IPS-15b (cell line): ENCODE results near the gene CD248.
A peak's percentile ranks its signal among the peaks of the same experiment; 100 is the strongest.

Experiments used
- H3K27me3 ChIP-seq: one replicate; pipeline ENCODE4 v1.6.1; 2013; ENCODE audit warnings: low read length; ENCODE audit not compliant: control insufficient read depth, insufficient read depth
- H3K36me3 ChIP-seq: one replicate; pipeline ENCODE4 v1.6.1; 2013; ENCODE audit warnings: low read length; ENCODE audit not compliant: control insufficient read depth, insufficient read depth
- H3K4me1 ChIP-seq: one replicate; pipeline ENCODE4 v1.6.1; 2013; ENCODE audit warnings: mild to moderate bottlenecking, low read length; ENCODE audit not compliant: control insufficient read depth, insufficient read depth
- H3K4me3 ChIP-seq: one replicate; pipeline ENCODE4 v1.5.1; 2013; ENCODE audit warnings: low read depth, low read length
- H3K9ac ChIP-seq: one replicate; pipeline ENCODE4 v1.6.1; 2013; ENCODE audit warnings: low read depth, mild to moderate bottlenecking, low read length
- H3K9me3 ChIP-seq: one replicate; pipeline ENCODE4 v1.6.1; 2013; ENCODE audit warnings: mild to moderate bottlenecking, low read length; ENCODE audit not compliant: control insufficient read depth, insufficient read depth

Gene CD248

DNA sequence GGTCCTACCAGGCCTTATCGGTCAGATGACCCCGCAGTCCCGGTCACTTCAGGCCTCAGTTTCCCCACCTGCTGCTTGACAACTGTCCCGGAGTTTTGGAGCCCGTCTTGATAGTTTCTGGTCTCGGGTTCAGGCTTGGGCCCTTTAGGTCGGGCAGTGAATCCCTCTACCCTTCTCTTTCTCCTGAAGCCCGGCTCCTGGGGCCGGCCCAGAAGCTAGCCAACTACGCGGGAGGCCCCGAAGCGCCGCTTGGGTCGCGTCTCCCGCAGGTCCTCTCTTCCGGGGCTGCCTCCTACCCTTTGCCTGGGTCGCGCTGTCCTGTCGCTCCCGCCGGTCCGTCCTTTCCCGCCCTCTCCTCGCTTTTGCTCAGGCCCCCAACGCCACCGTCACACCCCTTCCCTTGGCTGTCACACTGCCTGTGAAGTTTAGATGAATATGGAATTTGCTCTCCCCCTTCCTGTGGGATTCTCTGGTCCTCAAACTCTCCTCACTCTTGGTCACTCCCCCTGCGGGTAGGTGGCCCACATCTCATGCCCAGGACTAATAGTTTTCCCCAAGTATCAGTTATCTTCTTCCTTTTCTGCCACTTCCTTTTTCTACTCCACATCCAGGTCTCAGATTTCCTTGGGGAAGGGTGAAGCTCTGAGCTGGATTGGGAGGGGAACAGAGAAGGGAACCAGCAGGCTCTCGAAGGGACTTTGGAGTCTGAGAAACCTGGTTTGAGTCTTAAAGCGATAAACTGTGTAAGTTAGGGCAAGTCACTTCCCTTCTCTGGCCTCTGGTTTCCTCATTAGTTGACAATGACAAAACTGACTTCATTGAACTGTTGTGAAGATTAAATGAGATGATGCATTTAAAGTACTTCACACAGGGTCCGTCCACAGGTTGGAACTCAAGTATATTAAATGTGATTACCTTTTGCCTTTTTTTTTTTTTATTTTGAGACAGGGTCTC, 47.6 kb downstream of the CD248 start:
- Histone ChIP-seq H3K9me3 (no peaks in the 10 kb centered on the region), H3K9ac (peak overlapping the region; percentile 88), H3K36me3 (peaks cover 37% of the 10 kb centered on the region), H3K27me3 (no peaks in the 10 kb centered on the region), H3K4me1 (no peaks in the 10 kb centered on the region), H3K4me3 (peak overlapping the region; percentile 62)

- peak within 1 kb of the TSS; percentile 62 for H3K4me3 ChIP-seq
- peak within 1 kb of the TSS; percentile 88 for H3K9ac ChIP-seq
- H3K27me3 ChIP-seq = no peaks in the 10 kb centered on the region
- peaks cover 31% of the 10 kb centered on the region for H3K36me3 ChIP-seq
- no peaks in the 10 kb centered on the region for H3K4me1 ChIP-seq
- H3K9me3 ChIP-seq = no peaks in the 10 kb centered on the region
Measured at GRCh38 chr11:66268244-66268951, 48.4 kb downstream of the CD248 start, which contains the start of gene RAB1B. RAB1B (plus strand) TSS chr11:66268639; CDS start chr11:66268680, 41 bp downstream.

- peaks cover 27% of the 10 kb centered on the region for H3K36me3 ChIP-seq
- H3K9me3 ChIP-seq = no peaks in the 10 kb centered on the region
- no peaks in the 10 kb centered on the region for H3K27me3 ChIP-seq
- peak overlapping the region; percentile 45 for H3K4me3 ChIP-seq
- peak overlapping the region; percentile 71 for H3K9ac ChIP-seq
- no peaks in the 10 kb centered on the region for H3K4me1 ChIP-seq
Measured at GRCh38 chr11:66267379-66268243, 49.2 kb downstream of the CD248 start.

DNA sequence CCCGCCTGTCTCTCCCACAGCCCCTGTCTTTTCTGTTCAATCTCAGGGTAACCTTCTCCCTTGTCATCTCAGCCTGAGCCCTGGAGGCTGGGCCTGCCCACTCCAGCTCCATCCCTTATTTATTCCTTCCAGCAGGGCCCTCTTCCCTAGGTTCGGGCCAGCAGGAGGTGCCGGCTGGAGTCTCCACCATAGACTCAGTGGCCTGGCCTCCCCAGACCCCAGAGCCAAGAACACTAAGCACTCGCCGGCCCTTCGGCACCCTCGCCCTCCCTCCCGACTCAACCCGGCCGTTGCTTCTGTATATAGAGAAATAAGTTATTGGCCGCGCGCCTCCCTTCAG, 49.8 kb downstream of the CD248 start:
- H3K9me3 ChIP-seq = no peaks in the 10 kb centered on the region
- H3K4me1 ChIP-seq = no peaks in the 10 kb centered on the region
- peaks cover 28% of the 10 kb centered on the region for H3K36me3 ChIP-seq
- H3K4me3 ChIP-seq = peak overlapping the region; percentile 45
- no peaks in the 10 kb centered on the region for H3K27me3 ChIP-seq
- H3K9ac ChIP-seq = no peak overlapping the region

DNA sequence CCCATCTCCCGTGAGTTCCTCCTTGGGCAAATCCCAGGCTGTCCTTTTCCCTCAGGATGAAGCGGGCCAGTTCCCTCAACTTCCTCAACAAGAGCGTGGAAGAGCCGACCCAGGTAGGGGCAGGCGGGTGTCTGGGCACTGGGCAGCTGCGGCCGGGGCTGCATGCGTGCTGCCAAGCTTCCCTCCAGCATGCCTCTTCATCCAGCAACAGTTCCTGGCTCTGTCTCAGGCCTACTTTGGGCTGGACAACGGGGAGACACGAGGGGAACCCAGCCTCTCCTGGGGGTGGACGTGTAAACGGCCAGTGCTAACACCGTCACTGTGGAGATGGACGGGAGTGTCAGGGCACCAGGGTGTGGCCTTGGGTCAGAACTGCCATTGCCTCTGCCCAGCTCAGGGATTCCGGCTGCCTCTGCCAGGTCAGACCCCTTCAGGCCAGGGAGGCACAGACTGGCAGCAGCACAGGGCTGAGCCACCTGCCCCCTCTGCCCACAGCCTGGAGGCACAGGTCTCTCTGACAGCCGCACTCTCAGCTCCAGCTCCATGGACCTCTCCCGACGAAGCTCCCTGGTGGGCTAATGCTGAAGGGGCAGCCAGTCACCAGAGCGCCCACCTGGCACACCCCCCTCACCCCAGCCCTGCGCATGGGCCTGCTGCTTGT, 50.3 kb downstream of the CD248 start:
- H3K9me3 ChIP-seq = no peaks in the 10 kb centered on the region
- peak overlapping the region; percentile 45 for H3K4me3 ChIP-seq
- no peaks in the 10 kb centered on the region for H3K27me3 ChIP-seq
- H3K4me1 ChIP-seq = no peaks in the 10 kb centered on the region
- no peak overlapping the region for H3K9ac ChIP-seq
- peaks cover 29% of the 10 kb centered on the region for H3K36me3 ChIP-seq

DNA sequence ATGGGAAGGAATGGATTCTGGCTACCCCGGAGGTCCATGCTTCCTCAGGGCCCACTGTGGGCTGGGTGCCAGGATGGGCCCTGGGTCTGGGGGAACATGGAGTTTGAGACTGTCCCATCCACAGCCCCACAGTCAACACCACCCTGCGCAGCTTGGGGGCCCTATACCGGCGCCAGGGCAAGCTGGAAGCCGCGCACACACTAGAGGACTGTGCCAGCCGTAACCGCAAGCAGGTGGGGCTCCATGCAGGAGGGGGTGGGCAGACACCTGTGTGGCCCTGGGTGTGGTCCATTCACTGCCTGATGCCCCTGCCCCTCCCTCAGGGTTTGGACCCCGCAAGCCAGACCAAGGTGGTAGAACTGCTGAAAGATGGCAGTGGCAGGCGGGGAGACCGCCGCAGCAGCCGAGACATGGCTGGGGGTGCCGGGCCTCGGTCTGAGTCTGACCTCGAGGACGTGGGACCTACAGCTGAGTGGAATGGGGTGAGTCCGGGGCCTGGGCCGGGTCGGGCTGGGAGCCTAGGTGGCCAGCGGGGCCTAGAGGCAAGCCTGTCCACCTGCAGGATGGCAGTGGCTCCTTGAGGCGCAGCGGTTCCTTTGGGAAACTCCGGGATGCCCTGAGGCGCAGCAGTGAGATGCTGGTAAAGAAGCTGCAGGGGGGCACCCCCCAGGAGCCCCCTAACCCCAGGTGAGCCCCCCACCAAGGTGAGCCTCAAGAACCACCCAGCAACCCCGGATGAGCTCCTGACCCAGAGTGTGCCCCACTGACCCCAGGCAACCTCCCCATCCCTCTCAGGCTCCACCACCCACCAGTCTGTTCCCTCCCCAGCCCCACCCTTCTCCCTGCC, 51.1 kb downstream of the CD248 start:
- Histone ChIP-seq H3K36me3 (peaks cover 29% of the 10 kb centered on the region), H3K9me3 (no peaks in the 10 kb centered on the region), H3K9ac (no peak overlapping the region), H3K27me3 (no peaks in the 10 kb centered on the region), H3K4me1 (no peaks in the 10 kb centered on the region), H3K4me3 (no peak overlapping the region)

- Histone ChIP-seq H3K4me1 (no peaks in the 10 kb centered on the region), H3K4me3 (no peak overlapping the region), H3K9me3 (no peaks in the 10 kb centered on the region), H3K9ac (no peak overlapping the region), H3K36me3 (peaks cover 33% of the 10 kb centered on the region), H3K27me3 (no peaks in the 10 kb centered on the region)
Measured at GRCh38 chr11:66264914-66265313, 51.9 kb downstream of the CD248 start.
